ENCODE measurements around the gene MIER2.

MIER2 gene

GRCh38 chr19:328025-328505, 16.5 kb downstream of the MIER2 start:
- no peak for DNase-seq

- DNase-seq: no peak
These were observed 17.1 kb downstream of the MIER2 start for GRCh38 chr19:327291-328024.

GRCh38 chr19:326871-327270, 17.7 kb downstream of the MIER2 start:
- no peak for DNase-seq

- DNase-seq: no peak
These were observed 18.5 kb downstream of the MIER2 start for GRCh38 chr19:325937-326565.

- no peak for DNase-seq
These were observed 19.2 kb downstream of the MIER2 start for GRCh38 chr19:325173-325936.

GRCh38 chr19:324716-325115, 19.9 kb downstream of the MIER2 start:
- DNase-seq: no peak

- no peak for DNase-seq
These were observed 22.0 kb downstream of the MIER2 start for GRCh38 chr19:322616-323015.

GRCh38 chr19:318509-318774, 26.2 kb downstream of the MIER2 start:
- no peak for DNase-seq

GRCh38 chr19:317710-318508, 26.7 kb downstream of the MIER2 start:
- no peak for DNase-seq

- DNase-seq: no peak
These were observed 28.8 kb downstream of the MIER2 start for GRCh38 chr19:315811-316210.

GRCh38 chr19:313988-314815, 30.4 kb downstream of the MIER2 start:
- DNase-seq: no peak

- DNase-seq: no peak
These were observed 31.2 kb downstream of the MIER2 start for GRCh38 chr19:313169-313987.

GRCh38 chr19:311813-312261, 32.8 kb downstream of the MIER2 start:
- no peak for DNase-seq

GRCh38 chr19:310781-311496, 33.7 kb downstream of the MIER2 start:
- no peak for DNase-seq

- DNase-seq: no peak
These were observed 34.4 kb downstream of the MIER2 start for GRCh38 chr19:310141-310651.

- DNase-seq: no peak
These were observed 35.4 kb downstream of the MIER2 start for GRCh38 chr19:309206-309565.

GRCh38 chr19:308471-309205, 36.0 kb downstream of the MIER2 start:
- DNase-seq: no peak

- DNase-seq: no peak
These were observed 36.7 kb downstream of the MIER2 start for GRCh38 chr19:307793-308420.

- DNase-seq: no peak
These were observed 37.5 kb downstream of the MIER2 start for GRCh38 chr19:307111-307531.

Measured in inflammatory macrophage treated with lipopolysaccharide for 4 hours (primary cell).